HG03558 (cell line): ENCODE measurements around the gene RUSC1.

Source experiments
- ATAC-seq: cut with Tn5 transposase; IDR thresholded peaks from one replicate; pipeline ENCODE4 v1.9.1; 2021; ENCODE audit warnings: moderate number of reproducible peaks; ENCODE audit not compliant: unreplicated experiment; ENCODE audit errors: extremely low read depth

The RUSC1 gene

GRCh38 chr1:155294520-155295182 is 26.0 kb upstream of the RUSC1 start:
- no peak for ATAC-seq

- no peak for ATAC-seq
Measured at GRCh38 chr1:155295183-155295941, 25.3 kb upstream of the RUSC1 start.

- ATAC-seq = no peak
Measured at GRCh38 chr1:155295942-155296267, 24.8 kb upstream of the RUSC1 start.

- ATAC-seq = no peak
Measured at GRCh38 chr1:155296661-155297060, 24.0 kb upstream of the RUSC1 start.

GRCh38 chr1:155297384-155297783 is 23.3 kb upstream of the RUSC1 start:
- no peak for ATAC-seq

- ATAC-seq = no peak
Measured at GRCh38 chr1:155300024-155300423, 20.7 kb upstream of the RUSC1 start.

- ATAC-seq = no peak
Measured at GRCh38 chr1:155300553-155301329, 20.0 kb upstream of the RUSC1 start.

- no peak for ATAC-seq
Measured at GRCh38 chr1:155301342-155301841, 19.3 kb upstream of the RUSC1 start, which contains the start of gene PKLR. TSS of gene PKLR (minus strand) at chr1:155301438. CDS start at chr1:155301395, 43 bp downstream.

- ATAC-seq = no peak
Measured at GRCh38 chr1:155304558-155305063, 16.1 kb upstream of the RUSC1 start.

- ATAC-seq = no peak
Measured at GRCh38 chr1:155305881-155306391, 14.8 kb upstream of the RUSC1 start.

GRCh38 chr1:155307247-155307740 is 13.4 kb upstream of the RUSC1 start:
- ATAC-seq = no peak

GRCh38 chr1:155308493-155309422 is 11.9 kb upstream of the RUSC1 start, which contains the start of gene FDPS:
TSS of gene FDPS (plus strand) at chr1:155308866. CDS start at chr1:155309790, 924 bp downstream.
- peak; percentile 78 for ATAC-seq

GRCh38 chr1:155309423-155310021 is 11.2 kb upstream of the RUSC1 start:
- no peak for ATAC-seq

GRCh38 chr1:155313261-155313660 is 7.4 kb upstream of the RUSC1 start:
- no peak for ATAC-seq

- ATAC-seq = no peak
Measured at GRCh38 chr1:155316922-155317321, 3.8 kb upstream of the RUSC1 start.

- ATAC-seq = no peak
Measured at GRCh38 chr1:155318082-155318481, 2.6 kb upstream of the RUSC1 start.

GRCh38 chr1:155319536-155319935 is 1.2 kb upstream of the RUSC1 start:
- no peak for ATAC-seq

GRCh38 chr1:155320252-155320651 is 442 bp upstream of the RUSC1 start:
- ATAC-seq = no peak
